SW480 (cell line): ENCODE data around the gene NCOA6.
A peak's percentile ranks its signal among the peaks of the same experiment; 100 is the strongest.
"Not testable (repeated sequence)": the region's sequence is repeated elsewhere in the genome, so short reads cannot be mapped to it uniquely, and the experiment has no call there.

ENCODE experiments used
- DNase-seq: peaks from one replicate; pipeline ENCODE4 v3.0.0-alpha.2; 2016; ENCODE audit warnings: low spot score

NCOA6 gene

GRCh38 chr20:34774886-34775285 lies 50.6 kb downstream of the NCOA6 start:
- no peak for DNase-seq

GRCh38 chr20:34774449-34774848 lies 51.0 kb downstream of the NCOA6 start:
- DNase-seq = no peak

DNA sequence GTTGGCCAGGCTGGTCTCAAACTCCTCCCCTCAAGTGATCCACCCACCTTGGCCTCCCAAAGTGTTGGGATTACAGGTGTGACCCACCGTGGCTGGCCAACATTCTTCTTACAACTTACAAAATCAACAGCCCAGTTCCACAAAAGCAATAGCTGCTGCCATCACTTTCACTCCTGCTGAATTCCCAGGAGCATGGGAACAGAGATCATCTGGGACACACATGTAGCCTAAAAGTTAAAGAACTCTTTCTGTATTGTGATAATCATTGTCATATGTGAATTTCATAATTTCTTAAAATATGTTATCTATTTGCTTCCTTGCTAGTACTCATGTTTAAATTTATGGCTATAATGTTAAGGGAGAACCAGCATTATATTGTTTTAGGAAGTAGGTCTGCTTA lies 51.7 kb downstream of the NCOA6 start:
- DNase-seq = no peak

DNA sequence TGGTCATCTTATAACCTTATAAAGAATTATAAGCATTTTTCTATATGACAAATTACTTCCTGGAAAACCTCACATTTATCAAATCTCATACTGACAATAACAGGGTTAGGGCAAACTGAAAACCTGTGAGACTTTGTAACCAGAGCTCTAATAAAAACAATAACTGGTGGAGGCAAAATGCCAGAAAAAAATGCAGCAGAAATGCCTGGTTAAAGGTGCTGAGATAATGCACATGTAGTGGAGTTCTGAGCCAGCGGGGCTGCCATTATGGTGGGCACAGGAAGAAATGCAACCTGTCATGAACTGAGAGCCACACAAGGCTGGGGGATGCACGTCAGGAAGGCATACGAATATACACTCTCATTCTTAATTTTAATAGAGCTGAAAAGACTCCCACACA lies 53.0 kb downstream of the NCOA6 start:
- DNase-seq = no peak

- DNase-seq = no peak
Observed at GRCh38 chr20:34771680-34772081, 53.8 kb downstream of the NCOA6 start.

DNA sequence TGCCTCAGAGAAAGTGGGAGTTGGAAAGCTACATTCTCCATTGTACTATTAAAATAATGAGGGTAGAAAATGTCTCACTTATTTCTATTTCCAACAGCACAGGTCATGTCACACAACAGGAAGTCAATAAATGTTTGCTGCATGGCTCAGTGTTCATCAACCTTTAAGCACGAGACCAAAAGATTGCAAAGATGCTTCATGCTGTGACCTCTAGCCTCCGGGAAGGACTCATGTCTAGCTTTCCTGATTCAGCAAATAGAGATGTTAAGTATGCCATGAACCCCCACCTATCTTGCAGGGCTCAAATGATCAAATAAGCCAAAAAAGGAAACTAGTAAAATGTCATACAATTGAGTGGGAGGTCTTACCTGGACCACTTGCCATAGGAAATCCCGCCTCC lies 57.4 kb downstream of the NCOA6 start:
- no peak for DNase-seq

DNA sequence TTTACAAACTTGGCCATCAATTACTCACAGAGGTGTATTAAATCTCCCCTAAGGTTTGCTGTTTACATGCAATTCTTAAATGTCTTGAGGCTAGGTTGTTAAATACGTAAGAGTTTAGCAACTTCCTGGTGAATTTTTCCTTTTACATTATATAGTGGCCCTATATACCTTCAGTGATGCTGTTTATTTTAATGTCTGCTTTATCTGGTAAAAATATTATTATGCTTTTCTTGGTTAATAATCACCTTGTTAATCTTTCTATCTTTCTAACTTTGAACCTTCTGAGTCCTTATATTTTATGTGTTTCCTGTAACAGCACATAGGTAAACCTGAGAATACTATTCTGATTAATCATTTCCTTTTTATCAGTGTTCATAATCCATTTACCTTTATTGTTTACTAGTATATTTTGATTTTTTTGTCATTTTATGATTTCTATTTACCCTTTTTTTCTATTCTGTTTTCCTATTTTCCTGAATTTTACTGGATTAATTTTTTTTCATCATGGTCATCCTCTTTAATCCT lies 63.4 kb downstream of the NCOA6 start:
- no peak for DNase-seq

GRCh38 chr20:34755367-34755766 lies 70.1 kb downstream of the NCOA6 start:
- no peak for DNase-seq

DNA sequence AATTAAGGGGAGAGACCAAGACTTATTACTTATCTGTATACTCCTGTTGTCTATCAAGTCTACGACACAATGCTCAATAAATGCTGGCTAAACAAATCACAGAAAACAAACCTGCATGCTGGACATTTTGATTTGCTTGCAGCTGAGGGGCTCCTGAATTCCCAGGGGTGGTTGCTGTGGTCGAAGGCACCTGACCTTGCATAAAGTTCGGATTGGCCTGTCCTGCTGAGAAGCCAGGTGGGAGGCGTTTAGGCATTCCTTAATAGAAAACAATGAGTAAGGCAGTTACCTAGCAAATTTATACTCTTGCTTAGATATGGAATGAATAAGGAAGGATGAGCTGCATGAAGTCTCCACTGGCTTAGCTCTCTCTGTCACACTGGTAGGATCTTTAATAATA lies 70.8 kb downstream of the NCOA6 start:
- no peak for DNase-seq

DNA sequence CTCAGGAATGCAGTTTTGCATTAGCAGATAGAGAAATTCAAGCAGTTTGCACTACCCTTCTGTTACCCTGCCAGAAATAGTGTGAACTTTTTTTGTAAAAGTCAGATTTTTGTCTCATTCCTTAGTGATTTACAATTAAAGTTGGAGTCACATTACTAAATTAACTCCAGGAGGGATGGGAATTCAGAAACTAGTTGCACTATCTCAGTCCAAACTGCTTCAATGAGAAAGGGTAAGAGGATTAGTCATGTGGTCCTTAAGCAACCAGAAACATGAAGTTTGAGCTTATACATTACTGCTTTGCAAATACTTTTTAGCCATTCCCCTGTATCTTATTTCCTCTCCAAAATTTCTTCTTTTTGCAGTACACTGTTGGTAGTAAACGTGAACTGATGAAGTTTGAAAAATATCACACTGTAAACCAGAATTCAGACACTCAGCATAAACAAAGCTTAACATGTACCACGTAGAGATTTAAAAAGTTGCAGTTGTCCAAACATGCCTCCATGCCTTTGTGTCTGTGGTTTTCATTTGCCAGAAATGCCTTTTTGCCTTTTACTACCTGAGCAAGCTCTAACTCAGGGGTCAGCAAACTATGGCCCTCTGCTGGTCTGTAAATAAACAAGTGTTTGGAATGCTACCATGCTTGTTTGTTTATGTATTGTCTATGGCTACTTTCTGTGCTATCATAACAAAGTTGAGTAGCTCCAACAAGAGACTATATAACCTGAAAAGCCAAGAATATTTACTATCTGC lies 71.6 kb downstream of the NCOA6 start:
- DNase-seq = peak; percentile 46

GRCh38 chr20:34751453-34751852 lies 74.0 kb downstream of the NCOA6 start:
- no peak for DNase-seq

GRCh38 chr20:34750484-34750883 lies 75.0 kb downstream of the NCOA6 start:
- DNase-seq = no peak

GRCh38 chr20:34748709-34749108 lies 76.7 kb downstream of the NCOA6 start:
- DNase-seq = no peak

DNA sequence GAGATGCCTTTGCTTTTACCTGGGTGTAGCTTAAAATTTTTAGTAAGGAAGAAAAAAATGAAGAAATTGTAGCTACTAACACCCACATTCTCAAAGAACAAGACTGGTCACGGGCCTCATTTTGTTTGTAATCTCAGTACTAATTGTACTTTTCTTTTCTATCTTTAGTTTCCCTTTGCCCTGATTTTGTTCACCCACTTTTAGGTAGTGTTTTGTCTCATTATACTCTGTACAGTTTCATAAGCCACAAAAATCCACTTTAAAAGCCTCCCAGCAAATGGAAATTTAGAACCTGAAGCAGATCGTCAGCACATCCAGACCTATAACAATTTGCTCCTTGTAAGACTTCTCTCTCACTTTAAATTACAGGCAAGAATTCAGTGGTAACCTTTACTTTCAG lies 78.0 kb downstream of the NCOA6 start:
- DNase-seq = no peak

DNA sequence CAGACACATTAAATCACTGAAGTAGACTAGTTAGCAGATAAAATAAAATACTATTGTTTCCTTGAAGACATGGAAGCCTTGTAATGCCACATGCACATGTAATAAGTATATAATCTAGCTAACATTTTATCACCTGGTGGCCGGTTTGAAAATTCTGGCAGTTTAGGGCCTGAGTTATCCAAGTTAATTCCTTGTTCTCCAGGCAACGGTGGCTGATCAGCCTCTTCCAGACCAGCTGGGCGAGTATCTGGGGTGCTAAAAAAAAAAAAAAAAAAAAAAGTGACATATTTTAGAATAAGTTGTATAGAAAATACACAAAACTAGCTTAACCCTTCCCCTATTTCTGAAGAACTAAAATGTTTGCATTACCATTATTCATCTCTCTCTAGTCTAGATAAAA lies 78.8 kb downstream of the NCOA6 start:
- no peak for DNase-seq

DNA sequence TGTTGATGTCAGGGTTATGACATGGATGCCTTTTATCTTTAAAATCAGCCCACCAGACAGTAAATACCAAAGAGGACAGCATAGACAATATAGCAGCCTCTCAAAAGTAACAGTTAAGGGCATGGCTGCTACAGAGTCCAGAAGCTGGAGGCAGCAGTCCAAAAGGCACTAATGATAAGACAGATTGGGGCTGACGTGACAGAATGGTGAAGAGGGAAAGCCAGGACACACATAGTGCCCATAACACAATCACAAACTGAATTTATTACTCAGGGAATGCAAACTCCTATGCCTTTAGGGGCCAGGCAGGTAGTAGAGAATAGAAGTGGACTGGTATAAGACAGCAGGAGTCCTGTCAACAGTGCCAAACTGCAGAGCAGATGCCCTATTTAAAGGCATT lies 80.6 kb downstream of the NCOA6 start:
- DNase-seq = no peak

- no peak for DNase-seq
Observed at GRCh38 chr20:34744340-34744739, 81.1 kb downstream of the NCOA6 start.

- no peak for DNase-seq
Observed at GRCh38 chr20:34743039-34743438, 82.4 kb downstream of the NCOA6 start.

GRCh38 chr20:34736106-34736735 lies 89.2 kb downstream of the NCOA6 start:
- DNase-seq = no peak

DNA sequence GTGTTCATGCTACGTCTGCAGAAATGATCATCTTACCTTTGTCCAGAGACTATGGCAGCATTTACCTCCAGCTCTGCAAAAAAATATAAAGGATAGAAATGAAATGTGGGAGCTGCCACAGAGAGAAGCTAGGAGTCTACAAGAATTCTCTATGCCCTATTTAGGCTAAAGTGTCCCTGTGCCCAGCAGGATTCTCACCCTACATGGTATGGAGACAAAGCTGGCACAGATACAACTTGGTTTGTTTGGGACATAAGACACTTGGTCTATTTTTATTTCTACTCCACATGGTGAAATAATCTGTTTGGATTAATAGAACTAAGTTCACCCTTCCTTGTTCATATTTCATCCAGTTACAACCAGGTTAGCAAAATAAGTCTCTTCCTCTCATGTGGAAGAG lies 92.9 kb downstream of the NCOA6 start:
- no peak for DNase-seq

DNA sequence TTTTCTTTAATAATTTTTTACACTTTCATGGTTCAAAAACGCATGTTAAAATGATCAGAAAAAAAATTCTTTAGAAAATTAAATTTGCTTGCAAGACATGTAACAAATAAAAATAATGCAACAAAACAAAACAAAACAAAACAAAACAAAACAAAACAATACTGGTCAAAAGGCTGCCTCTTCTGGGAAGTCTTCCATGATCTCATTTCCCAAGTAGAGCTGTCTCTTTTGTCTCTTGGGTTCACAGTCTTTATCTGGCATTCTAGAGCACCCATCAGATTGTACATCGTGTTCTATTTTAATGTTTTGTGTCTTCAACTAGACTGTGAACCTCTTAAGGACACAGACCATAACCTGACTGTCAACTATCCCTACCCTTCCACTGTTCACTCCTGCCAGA lies 96.0 kb downstream of the NCOA6 start:
- no peak for DNase-seq

DNA sequence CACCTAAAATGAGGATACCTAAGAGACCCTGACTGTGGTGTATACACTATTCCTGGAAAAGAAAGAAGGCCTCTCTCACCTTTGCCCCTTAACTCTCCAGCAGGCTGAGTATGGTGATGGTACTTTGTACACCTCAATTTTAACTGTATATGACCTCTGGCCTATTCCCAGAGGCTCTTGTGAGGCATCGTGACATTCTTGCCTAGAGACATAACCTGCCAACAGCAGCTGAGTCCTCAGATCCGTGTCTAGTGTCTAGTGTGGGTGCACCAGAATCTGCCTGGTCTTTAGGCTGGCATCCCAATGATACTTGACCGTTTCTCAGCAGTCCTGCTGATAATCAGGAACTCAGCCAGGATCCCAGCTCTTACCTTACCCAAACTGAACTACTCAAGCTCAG lies 101.3 kb downstream of the NCOA6 start:
- no peak for DNase-seq

DNA sequence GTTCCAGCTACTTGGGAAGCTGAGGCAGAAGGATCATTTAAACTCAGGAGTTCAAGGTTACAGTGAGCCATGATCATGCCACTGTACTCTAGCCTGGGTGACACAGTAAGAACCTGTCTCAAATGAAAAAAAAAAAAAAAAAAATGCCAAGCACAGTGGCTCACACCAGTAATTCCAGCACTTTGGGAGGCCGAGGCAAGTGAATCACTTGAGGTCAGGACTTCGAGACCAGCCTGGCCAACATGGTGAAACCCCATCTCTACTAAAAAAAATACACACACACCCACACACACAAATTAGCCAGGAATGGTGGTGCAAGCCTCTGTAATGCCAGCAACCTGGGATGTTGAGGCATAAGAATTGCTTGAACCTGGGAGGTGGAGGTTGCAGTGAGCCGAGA lies 102.9 kb downstream of the NCOA6 start:
- DNase-seq = not testable (repeated sequence)

- no peak for DNase-seq
Observed at GRCh38 chr20:34720266-34720665, 105.2 kb downstream of the NCOA6 start.
